Coronary artery (tissue), 2 donors: ENCODE results near the gene HLA-DOA.
A peak's percentile ranks its signal among the peaks of the same experiment; 100 is the strongest.

Experiments
- DNase-seq: peaks from one replicate; pipeline ENCODE4 v3.0.0-alpha.2; 2017; ENCODE audit warnings: low spot score
- H3K27ac ChIP-seq, 2 donors: fragments of 200-600 bp; sonication (generic); one replicate each; pipeline ENCODE4 v1.5.1; 2016 to 2019
- H3K4me3 ChIP-seq: fragments of 200-600 bp; sonication (generic); 2 replicates; pipeline ENCODE4 v1.5.1; 2016; ENCODE audit warnings: mild to moderate bottlenecking, moderate library complexity
- CTCF ChIP-seq: fragments of 200-600 bp; sonication (generic); IDR thresholded peaks from one replicate; pipeline ENCODE4 v1.5.1; 2019; ENCODE audit warnings: antibody characterized with exemption

Gene HLA-DOA

DNA sequence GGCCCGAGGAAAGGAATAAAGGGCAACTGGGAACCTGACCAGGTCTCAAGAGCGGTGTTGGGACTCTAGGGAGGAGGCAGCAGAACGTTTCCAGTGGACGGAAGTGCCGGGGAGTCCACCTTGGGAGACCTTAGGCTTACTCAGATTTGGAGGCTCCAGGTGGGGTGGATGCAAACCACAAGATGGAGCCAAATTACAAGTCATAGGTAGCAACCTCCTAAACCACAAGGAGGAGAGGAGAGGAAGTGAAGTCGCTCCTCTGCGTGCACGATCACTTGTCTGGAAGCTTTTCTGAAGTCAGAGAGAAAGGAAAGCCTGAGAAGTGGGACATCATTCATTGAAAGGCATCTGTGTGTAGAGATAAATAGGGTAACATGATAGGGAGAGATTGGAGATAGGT, 9.3 kb downstream of the HLA-DOA start:
- no peak for DNase-seq
- H3K27ac ChIP-seq, result no peak overlapping the region
- TF ChIP-seq CTCF, result no peak
- no peak overlapping the region for H3K4me3 ChIP-seq

GRCh38 chr6:32995448-32995847, 13.9 kb downstream of the HLA-DOA start:
- no peak for DNase-seq
- no peak for TF ChIP-seq CTCF
- no peak overlapping the region for H3K27ac ChIP-seq
- no peak overlapping the region for H3K4me3 ChIP-seq

GRCh38 chr6:32993363-32993973, 15.9 kb downstream of the HLA-DOA start:
- Histone ChIP-seq H3K4me3 (no peak overlapping the region), H3K27ac (no peak overlapping the region)
- no peak for DNase-seq
- TF ChIP-seq CTCF, result no peak

GRCh38 chr6:32991972-32992371, 17.4 kb downstream of the HLA-DOA start:
- TF ChIP-seq CTCF, result no peak
- no peak for DNase-seq
- Histone ChIP-seq H3K4me3 (no peak overlapping the region), H3K27ac (no peak overlapping the region)

DNA sequence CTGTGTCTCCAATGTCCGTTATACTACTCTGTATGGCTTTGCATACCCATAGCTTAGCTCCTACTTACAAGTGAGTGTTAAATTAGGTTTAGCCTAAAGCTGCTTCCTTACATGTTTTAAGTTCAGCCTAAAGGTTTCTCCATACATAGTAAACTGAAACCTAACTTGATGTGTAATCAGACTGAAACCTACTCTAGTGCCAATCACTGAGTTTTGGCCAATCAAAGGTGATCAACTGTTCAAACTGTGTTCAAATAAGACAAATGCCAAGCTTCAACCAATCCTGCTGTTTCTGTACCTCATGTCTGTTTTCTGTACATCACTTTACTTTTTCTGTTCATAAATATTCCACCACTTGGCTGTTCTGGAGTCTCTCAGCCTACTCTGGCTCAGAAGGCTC, 20.0 kb downstream of the HLA-DOA start:
- no peak overlapping the region for H3K27ac ChIP-seq
- no peak for TF ChIP-seq CTCF
- no peak for DNase-seq
- H3K4me3 ChIP-seq, result no peak overlapping the region

DNA sequence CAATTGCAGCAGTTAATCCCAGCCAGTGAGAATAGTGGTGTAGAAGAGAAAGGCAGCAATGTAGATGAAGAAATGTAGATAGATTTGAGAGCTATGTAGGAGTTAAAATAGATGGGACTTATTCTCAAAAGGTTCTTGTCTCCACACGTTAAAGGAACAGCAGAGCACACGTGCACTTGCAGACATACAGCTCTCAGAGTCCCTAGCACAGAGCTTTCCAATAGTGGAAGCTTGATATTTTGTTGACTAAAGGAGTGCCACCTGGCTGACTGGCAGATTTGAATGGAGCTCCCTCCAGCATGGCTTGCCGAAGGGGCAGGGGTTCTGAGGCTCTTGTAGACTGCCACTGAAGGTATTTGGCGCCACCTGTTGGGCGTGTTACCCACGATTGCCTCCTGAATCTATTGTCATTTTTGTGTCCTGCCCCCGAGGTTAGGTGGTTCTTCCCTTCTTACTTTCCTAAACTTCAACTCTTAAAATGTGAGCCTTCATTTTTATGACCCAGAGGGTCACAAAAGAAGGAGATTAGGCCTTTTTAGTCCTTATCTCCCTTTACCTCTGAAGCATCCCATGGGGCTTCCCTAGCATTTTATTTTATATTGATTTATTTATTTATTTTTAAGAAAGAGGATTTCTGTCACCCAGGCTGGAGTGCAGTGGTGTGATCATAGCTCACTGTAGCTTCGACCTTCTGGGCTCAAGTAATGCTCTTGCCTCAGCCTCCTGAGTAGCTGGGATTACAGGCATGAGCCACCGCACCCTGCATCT, 24.6 kb downstream of the HLA-DOA start:
- Histone ChIP-seq H3K27ac (no peak overlapping the region), H3K4me3 (no peak overlapping the region)
- TF ChIP-seq CTCF, result peak; percentile 89
- peak; percentile 89 for DNase-seq

DNA sequence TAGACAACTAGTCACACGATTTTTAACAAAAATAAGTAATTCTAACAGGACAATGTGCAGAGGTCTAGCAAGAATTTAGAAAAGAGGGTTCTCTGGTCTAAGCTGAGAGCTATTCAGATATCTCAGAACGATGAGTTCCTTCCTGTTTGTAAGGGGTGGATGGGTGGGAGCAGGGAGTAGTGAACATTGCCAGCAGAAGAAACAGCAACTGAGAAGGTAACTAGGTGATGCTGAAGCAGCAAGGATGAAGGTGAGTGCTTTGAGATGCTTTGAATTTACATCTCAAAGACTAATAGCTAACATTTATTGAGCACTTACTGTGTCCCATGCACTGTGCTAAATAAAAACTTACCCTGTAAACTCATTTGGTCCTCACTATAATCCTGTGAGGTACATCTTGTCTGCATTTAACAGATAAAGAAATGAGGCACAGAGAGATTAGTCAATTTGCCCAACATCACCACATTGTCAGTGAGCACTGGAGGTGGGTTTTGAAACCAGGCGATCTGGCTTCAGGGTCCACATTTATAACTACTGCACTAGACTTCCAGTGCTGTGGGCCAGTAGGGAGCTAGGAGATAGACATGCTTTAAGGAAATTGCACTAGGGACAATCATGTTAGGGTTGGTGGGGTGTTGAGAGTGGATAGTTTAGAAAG, 25.3 kb downstream of the HLA-DOA start:
- no peak overlapping the region for H3K4me3 ChIP-seq
- TF ChIP-seq CTCF, result no peak
- no peak overlapping the region for H3K27ac ChIP-seq
- DNase-seq, result no peak
